ENCODE data around the gene TOMM70.

Gene TOMM70

DNA sequence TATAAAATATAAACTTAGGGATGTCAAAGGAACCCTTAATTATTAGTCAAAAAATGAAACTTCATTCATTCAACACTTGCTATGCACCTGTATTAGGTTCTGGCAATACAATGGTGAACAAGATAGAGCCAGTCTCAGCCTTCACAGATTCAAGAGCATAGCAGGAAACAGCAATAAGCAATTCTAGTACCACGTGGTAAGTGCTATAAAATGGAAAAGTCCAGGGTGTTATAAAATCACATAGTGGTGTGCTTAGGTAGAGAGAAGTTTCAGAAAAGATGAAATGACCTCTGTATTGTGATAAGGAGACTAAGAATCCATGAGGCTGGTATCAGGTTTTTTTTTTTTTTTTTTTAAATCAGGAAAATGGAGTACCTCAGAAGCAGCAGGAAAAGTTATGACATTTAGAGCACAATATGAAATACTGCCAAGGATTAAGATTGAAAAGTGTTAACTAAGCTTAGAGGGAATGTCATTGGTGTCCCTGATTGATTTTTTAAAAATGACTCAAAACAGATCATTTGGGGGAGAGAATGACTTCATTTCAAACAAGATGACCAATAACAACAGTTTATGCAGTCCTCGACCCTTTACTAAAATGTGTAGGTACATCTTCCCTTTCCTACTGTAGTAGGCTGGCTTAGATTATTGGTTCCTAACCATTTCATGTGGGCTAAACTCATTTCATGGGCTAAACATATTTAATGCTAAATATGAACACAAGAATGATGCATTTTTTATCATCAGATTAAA lies 5.0 kb downstream of the TOMM70 start:
- H3K9me3 Mint-ChIP-seq: no peaks in the 10 kb centered on the region
- H3K4me1 Mint-ChIP-seq: peaks cover 20% of the 10 kb centered on the region
- no peak overlapping the region for H3K4me3 Mint-ChIP-seq
- no peaks in the 10 kb centered on the region for H3K27me3 Mint-ChIP-seq (ENCODE audit: low read depth)
- H3K27ac Mint-ChIP-seq: no peak overlapping the region
- TF ChIP-seq, protein P1, sequence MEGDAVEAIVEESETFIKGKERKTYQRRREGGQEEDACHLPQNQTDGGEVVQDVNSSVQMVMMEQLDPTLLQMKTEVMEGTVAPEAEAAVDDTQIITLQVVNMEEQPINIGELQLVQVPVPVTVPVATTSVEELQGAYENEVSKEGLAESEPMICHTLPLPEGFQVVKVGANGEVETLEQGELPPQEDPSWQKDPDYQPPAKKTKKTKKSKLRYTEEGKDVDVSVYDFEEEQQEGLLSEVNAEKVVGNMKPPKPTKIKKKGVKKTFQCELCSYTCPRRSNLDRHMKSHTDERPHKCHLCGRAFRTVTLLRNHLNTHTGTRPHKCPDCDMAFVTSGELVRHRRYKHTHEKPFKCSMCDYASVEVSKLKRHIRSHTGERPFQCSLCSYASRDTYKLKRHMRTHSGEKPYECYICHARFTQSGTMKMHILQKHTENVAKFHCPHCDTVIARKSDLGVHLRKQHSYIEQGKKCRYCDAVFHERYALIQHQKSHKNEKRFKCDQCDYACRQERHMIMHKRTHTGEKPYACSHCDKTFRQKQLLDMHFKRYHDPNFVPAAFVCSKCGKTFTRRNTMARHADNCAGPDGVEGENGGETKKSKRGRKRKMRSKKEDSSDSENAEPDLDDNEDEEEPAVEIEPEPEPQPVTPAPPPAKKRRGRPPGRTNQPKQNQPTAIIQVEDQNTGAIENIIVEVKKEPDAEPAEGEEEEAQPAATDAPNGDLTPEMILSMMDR (IDR thresholded peaks at IDR 0.05; ENCODE audit: unreplicated experiment in 3 of 3): no peak
- H3K36me3 Mint-ChIP-seq (ENCODE audit: low read depth): peaks cover 8% of the 10 kb centered on the region

DNA sequence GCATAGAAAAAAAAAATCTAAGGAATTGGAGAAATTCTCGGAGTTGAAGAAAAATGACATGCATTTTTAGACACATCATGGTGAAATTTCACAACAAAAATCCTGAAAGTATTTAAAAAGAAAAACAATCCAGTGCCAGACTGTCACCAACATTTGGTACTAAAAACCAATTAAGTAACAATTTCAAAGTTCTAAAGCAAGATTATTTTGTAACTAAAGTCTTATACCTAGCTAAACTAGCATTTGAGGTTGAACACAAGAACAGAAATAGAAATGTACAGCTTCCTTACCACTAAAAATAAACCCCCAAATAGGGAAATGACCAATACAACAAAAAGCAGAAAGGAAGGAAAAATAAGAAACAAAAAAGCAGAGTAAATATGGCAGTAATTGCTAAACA lies 11.9 kb downstream of the TOMM70 start:
- Mint-ChIP-seq H3K4me3 (no peak overlapping the region), H3K4me1 (peaks cover 11% of the 10 kb centered on the region), H3K9me3 (peaks cover 12% of the 10 kb centered on the region), H3K27ac (no peak overlapping the region), H3K36me3 (ENCODE audit: low read depth) (peaks cover 44% of the 10 kb centered on the region), H3K27me3 (ENCODE audit: low read depth) (no peaks in the 10 kb centered on the region)
- TF ChIP-seq, protein P1 (IDR thresholded peaks at IDR 0.05; ENCODE audit: unreplicated experiment in 3 of 3): no peak

DNA sequence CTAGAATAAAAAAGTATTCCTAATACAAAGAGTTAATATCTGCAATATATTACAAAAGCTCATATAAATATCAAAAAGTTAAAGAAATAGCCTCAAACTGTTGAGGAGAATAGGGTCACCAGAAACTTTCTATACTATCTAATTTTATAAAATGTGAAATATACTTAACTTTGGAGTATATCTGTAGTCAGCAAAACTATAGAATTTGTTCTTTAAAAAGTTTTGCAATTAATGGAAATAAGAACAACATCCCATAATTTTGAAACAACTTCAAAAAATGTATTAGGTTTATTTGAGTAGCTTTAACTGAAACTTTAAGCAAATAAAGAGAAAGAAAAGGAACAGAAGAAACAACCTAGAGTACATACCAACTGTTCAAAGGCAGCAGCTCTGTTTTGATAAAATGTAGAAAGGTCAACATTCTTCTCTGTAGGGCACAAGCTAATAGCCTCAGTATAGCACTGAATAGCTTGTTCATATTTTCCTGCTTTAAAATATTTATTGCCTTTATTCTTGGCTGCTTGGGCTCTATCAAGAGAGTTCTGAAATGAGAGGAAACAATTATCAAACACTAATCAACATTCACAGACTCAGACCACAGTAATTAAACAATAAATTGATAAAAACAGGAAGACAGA lies 14.3 kb downstream of the TOMM70 start:
- Mint-ChIP-seq H3K27ac (peak overlapping the region; percentile 52 to 90 (median 71)), H3K36me3 (ENCODE audit: low read depth) (peaks cover 52% of the 10 kb centered on the region), H3K4me3 (no peak overlapping the region), H3K9me3 (peaks cover 12% of the 10 kb centered on the region), H3K4me1 (peaks cover 11% of the 10 kb centered on the region), H3K27me3 (ENCODE audit: low read depth) (no peaks in the 10 kb centered on the region)
- TF ChIP-seq, protein P1 (IDR thresholded peaks at IDR 0.05; ENCODE audit: unreplicated experiment in 3 of 3): no peak

DNA sequence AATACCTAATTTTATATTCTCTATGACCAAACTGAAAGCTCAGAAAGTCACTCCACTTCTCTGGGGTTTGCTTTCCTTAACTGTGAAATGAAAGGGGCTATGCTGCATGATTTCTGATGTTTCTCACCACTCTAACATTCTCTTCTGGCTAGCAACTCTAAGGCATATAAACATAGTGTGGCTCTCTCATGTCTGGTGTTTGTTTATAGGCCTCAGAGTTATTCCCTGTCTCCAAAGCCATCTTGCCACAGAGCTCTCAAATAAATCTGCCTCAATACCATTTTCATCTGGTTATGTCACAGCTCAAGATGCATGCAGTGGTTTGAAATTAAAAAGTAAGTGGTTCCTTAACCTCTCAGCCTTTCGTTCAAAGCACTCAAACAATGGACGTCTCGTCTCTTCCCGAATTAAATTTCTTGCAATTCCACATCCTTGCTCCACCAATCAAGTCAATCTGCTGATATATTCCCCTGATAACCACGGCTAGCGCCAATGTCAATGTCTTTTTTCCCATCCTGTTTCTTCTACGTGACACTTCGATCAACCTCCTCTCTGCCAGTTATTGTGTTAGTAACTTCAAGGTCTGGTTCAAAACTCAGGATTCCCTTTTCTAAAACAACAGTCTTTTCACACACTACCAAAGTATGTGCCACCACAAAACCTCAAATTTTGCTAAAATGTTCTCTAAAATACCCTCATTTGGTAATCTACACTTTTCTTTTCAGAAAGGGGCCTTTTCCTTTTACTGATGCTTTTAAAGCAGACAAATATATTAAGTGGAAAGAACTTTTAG lies 16.0 kb downstream of the TOMM70 start:
- TF ChIP-seq, protein P1 (IDR thresholded peaks at IDR 0.05; ENCODE audit: unreplicated experiment in 3 of 3): no peak

DNA sequence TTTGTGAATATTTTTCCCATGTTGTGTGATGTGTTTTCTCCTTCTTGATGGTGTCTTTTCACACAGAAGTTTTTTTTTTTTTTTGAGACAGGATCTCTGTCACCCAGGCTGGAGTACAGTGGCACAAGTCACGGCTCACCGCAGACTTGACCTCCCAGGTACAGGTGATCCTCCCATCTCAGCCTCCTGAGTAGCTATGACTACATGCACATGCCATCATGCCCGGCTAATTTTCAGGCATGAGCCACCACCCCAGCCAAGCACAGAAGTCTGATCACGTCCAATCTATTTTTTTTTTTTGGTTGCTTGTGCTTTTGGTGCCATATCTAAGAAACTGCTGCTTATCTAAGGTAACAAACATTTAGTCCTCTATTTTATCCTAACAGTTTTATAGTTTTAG lies 24.6 kb downstream of the TOMM70 start:
- H3K27ac Mint-ChIP-seq: no peak overlapping the region
- H3K4me1 Mint-ChIP-seq: no peaks in the 10 kb centered on the region
- peaks cover 71% of the 10 kb centered on the region for H3K36me3 Mint-ChIP-seq (ENCODE audit: low read depth)
- TF ChIP-seq, protein P1 (IDR thresholded peaks at IDR 0.05; ENCODE audit: unreplicated experiment in 3 of 3): no peak
- H3K27me3 Mint-ChIP-seq (ENCODE audit: low read depth): no peaks in the 10 kb centered on the region
- H3K9me3 Mint-ChIP-seq: no peaks in the 10 kb centered on the region
- H3K4me3 Mint-ChIP-seq: no peak overlapping the region

More for the DNA sequence above, 16.0 kb downstream of the TOMM70 start:
- no peaks in the 10 kb centered on the region for H3K27me3 Mint-ChIP-seq (ENCODE audit: low read depth)
- H3K4me1 Mint-ChIP-seq: peaks cover 11% of the 10 kb centered on the region
- H3K4me3 Mint-ChIP-seq: no peak overlapping the region
- peaks cover 61% of the 10 kb centered on the region for H3K36me3 Mint-ChIP-seq (ENCODE audit: low read depth)
- H3K27ac Mint-ChIP-seq: peak overlapping the region; percentile 35 to 43 (median 37)
- peaks cover 12% of the 10 kb centered on the region for H3K9me3 Mint-ChIP-seq
